VCaP (cell line): ENCODE data around the gene RNF138.

Experiments used
- H3K27ac ChIP-seq: fragments of 450-650 bp; 2 replicates; pipeline ENCODE4 v1.5.1; 2017
- CTCF ChIP-seq: fragments of 450-650 bp; conservative IDR thresholded peaks from 2 replicates; pipeline ENCODE4 v1.5.1; 2017; ENCODE audit warnings: mild to moderate bottlenecking, moderate library complexity

RNF138 gene

GRCh38 chr18:32060026-32060425 lies 31.6 kb upstream of the RNF138 start:
- no peak overlapping the region for H3K27ac ChIP-seq
- no peak for TF ChIP-seq CTCF

- no peak for TF ChIP-seq CTCF
- H3K27ac ChIP-seq: no peak overlapping the region
Observed at GRCh38 chr18:32067375-32068167, 24.1 kb upstream of the RNF138 start.

- no peak overlapping the region for H3K27ac ChIP-seq
- TF ChIP-seq CTCF: peak; percentile 76
Observed at GRCh38 chr18:32072321-32072720, 19.4 kb upstream of the RNF138 start.

- TF ChIP-seq CTCF: no peak
- no peak overlapping the region for H3K27ac ChIP-seq
Observed at GRCh38 chr18:32074206-32074605, 17.5 kb upstream of the RNF138 start.

GRCh38 chr18:32078845-32079244 lies 12.8 kb upstream of the RNF138 start:
- TF ChIP-seq CTCF: no peak
- H3K27ac ChIP-seq: no peak overlapping the region

- H3K27ac ChIP-seq: no peak overlapping the region
- TF ChIP-seq CTCF: no peak
Observed at GRCh38 chr18:32081881-32082280, 9.8 kb upstream of the RNF138 start.

- no peak overlapping the region for H3K27ac ChIP-seq
- no peak for TF ChIP-seq CTCF
Observed at GRCh38 chr18:32083781-32084180, 7.9 kb upstream of the RNF138 start.
